GM18502 (cell line): Measurements from ENCODE around the gene GLB1L2.

Experiments
- ATAC-seq: cut with Tn5 transposase; IDR thresholded peaks from one replicate; pipeline ENCODE4 v1.9.1; 2021; ENCODE audit warnings: mild to moderate bottlenecking; ENCODE audit not compliant: unreplicated experiment, poor library complexity

GLB1L2 gene

DNA sequence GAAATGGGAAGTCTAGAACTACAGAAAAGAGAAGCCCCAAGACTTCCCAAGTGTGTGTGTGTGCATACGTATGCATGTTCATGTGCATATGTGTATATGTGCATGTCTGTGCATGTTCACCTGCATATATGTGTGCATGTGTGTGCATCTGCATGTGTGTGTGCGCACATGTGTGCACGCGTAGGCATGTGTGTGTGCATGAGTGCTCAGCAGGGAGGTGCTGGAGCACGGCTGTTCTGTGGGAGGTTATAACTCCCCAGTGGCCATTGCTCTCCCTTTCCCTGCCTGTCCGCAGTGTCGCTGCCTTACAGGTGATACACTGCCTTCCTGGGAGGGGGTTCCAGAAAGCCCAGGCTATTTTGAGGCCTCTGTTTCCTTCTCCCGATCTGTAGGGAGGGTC is 50.5 kb downstream of the GLB1L2 start:
- ATAC-seq: no peak

DNA sequence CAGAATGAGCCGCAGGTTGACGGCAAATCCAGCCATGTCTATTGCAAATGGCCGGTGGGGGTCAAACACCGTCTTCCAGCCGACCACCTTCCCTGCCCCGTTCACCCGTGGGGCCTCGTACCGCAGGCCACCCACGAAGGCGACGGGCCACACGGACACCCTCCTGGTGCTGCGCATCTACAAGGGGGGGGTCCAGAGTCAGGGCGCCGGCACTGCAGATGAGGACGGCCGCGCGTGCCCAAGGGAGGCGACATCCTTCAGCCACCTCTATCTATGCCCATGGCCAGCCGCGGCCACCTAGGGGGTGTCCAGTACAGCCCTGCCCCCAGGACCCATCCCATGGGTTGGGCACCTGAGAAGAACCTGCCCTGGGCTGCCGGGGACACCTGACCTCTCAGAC is 51.0 kb downstream of the GLB1L2 start:
- no peak for ATAC-seq

- no peak for ATAC-seq
These were observed 51.9 kb downstream of the GLB1L2 start for GRCh38 chr11:134383576-134384221.

GRCh38 chr11:134384406-134384805 is 52.6 kb downstream of the GLB1L2 start:
- ATAC-seq: no peak

DNA sequence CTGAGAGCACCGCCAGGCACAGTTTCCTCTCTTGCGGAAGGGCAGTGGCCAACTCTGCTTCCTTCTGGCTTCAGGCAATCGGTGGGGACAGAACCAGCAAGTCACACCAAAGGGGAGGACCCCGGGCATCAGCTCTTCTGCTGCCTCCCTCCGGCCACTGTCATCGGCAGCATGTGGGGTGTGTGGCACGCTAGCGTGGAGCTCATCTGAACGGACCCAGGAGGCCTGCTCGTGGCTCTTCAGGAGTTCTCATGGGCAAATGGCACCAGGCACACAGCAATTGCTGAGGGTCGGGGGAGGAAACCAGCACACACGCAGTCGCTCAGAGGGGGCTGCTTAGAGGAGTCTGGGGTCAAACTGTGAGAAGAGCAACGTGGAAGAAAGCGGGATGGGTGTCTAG is 53.4 kb downstream of the GLB1L2 start:
- ATAC-seq: no peak

DNA sequence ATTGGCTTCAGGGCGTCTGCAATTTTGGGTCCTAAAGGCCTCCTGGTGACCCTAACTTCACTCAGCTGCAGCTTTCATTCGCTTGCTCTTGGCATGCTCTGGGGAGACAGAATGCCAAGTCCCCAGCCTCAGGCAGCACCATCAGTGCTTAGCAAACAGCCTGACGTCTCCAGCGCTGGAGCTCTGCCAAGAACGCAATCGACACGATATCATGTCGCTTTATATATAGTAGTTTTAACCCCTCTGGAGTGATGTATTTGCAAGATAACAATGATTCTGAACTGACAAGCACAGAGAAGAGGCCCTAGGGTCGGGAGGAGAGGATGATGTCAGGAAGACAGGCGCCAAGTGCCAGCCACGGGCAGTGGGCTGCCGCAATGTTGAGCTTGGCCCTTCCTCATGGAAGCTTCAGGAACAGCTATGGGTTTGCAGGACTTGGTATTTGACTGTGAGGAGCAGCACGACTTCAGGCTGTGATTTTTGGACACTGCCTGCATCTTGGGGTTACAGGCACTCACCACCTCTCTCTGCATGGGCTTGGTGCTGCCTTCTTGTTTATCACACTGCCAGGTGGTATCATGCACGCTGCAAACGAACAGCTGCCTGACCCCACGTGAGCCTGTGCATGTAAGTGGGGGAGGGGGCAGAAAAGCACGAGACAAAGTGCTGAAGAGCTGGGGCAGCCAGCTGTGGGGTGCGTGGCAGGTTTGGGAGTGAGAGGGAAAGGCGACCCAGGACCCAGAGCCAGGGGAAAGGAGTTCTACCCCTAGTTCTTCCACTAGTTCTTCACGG is 54.2 kb downstream of the GLB1L2 start:
- ATAC-seq: no peak

GRCh38 chr11:134386945-134387344 is 55.2 kb downstream of the GLB1L2 start:
- ATAC-seq: no peak

GRCh38 chr11:134387501-134387900 is 55.7 kb downstream of the GLB1L2 start:
- ATAC-seq: no peak

- no peak for ATAC-seq
These were observed 56.8 kb downstream of the GLB1L2 start for GRCh38 chr11:134388590-134388989.

DNA sequence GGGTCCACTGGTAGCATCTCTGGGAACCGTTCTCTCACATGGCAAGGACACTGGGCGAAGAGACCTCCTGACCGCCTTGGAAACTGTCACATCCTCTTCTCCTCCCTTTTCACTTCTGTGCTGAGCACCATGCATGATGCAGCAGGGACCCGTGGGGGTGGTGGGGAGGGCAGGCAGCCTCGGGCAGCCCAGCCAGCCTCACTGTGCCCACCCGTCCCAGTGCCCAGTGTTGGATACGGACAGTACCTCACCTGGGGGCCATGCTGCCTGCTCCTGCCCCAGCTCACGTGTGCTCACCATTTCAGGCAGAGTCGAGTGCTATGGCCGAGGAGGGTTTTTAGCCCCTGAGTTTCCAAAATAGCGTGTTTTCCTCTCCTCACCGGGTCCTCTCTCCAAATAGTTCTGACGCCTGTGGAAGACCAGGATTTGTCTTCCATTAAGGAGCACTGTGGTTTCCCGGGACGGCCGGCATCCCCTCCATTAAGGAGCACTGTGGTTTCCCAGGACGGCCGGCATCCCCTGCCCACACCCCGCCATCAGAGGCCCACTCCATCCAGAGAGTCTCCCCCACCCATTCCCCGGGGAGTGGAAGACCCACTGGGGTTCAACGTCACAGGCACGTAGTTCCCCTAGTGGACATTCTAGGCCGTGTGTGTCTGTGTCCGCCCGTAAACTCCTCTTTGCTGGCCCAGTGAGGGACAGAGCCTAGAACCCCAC is 57.8 kb downstream of the GLB1L2 start:
- ATAC-seq: no peak

GRCh38 chr11:134390706-134391569 is 59.1 kb downstream of the GLB1L2 start:
- no peak for ATAC-seq

DNA sequence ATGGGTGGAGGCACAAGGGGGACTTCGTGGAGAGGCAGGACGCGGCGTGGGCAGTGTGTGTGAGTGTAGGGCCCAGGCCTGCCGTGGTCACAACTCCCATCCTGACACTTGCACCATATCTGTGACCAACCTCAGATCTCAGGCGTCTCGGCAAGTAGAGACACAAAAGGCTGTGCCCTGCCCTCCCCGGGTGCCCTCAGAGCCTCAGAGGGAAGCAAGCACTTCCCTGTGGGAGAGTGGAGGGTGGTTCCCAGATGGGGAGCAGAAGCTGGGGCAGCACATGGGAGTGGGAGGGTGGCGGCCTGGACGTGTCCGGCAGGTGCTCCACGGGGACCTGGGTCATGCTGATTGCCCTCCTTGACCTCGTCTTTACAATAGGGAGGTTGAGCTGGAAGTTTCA is 59.9 kb downstream of the GLB1L2 start:
- no peak for ATAC-seq

- ATAC-seq: no peak
These were observed 61.3 kb downstream of the GLB1L2 start for GRCh38 chr11:134392953-134393615.

GRCh38 chr11:134393638-134394037 is 61.9 kb downstream of the GLB1L2 start:
- no peak for ATAC-seq

DNA sequence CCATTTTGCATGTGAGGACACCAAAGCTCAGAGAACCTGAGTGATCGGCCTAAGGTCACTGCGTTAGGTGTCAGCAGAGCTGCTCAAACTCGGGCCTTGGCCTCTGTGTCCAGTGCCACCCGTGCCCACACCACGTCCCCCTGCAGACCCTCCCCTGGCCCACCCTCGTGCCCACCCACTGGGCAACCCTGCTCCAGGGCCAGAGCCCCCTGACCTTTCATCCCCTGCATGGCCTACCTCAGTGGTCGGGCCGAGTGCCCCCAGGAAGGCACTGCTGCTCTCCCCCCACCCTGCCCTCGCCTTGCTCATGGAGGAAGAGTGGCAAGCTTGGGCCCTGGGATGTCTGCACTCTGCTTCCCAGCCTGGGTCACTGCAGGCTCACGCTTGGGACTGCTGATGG is 62.5 kb downstream of the GLB1L2 start:
- no peak for ATAC-seq

- no peak for ATAC-seq
These were observed 63.2 kb downstream of the GLB1L2 start for GRCh38 chr11:134395002-134395401.

DNA sequence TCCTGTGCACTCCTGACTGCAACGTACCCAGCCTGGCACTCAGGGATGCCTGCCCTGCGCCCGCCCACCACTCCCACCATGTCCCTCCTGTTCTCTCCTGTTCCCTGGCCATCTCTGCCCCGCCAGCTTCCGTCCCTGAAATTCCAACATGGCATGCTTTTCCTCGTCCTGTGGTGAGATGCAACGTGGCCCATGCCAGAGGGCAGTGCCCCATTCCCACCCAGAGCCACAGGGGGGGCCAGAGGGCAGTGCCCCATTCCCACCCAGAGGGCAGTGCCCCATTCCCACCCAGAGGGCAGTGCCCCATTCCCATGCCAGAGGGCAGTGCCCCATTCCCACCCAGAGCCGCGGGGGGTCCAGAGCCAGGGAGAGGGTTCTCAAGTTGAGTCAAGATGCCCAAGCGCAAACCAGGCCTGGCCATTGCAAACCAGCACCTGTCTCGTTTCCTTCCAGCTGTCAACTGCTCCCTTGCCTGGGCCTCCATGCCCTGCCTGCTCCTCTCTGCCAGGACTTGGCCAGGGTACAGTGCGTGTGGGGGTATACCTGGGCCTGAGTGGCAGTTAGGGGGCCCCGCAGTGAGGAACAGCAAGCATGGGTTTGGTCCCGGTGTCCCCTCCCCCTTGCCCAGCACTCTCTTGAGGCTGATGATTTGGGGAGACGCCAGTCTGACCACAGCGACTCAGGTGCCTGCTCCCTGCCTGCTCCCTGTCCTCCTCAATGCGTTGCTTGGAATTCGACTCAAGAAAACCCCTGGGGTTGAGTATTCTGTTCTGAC is 65.7 kb downstream of the GLB1L2 start:
- no peak for ATAC-seq

DNA sequence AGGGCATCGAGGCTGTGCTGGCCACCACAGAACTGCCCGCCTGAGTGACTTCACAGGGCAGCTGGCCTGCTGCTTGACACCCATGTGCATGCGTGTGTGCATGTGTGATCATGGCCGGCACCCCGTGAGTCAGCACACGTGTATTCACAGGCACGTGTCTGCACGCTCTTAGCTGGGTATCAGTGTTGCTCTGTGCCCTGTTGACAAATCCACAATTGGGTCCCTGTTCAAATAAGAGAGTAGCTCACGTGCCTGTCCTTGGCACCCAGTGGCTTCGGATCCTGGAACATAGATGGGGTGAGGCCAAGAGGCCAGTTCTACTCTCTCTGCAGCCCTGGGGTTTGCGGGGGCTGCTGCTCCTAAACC is 66.3 kb downstream of the GLB1L2 start:
- ATAC-seq: no peak

DNA sequence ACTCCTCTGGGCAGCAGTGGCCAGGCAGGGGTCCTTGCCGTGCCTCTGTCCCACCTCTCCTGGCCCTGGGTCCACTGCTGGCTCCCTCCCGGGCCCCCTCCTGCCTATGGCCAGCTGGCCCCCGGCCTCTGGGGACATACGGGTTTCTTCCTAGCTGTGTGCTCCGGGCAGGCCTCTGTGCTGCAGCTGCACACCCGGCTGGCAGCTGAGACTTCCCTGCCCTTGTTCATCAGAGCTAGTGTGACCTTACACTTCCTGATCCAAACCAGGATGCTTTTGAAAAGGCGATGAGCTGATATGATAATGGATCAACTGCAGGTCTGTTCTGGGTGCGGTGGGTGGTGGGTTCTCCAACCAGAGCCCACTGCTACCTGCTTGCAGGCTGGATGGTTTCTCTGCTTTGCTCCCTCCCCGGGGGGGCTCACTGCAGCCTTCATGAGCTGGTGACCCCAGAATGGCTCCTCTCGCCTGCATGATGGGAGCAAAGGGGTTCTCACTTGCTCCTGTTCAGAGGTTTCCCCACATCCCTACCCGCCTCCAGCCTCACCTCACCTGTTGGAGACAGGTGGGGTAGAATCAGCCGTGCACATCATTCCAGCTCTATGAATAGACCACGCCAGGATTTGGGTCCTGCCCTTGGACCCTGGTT is 67.0 kb downstream of the GLB1L2 start:
- ATAC-seq: no peak
